GOT3 (cell line): ENCODE measurements around the gene PIM3.
"Not testable (repeated sequence)": the region's sequence is repeated elsewhere in the genome, so short reads cannot be mapped to it uniquely, and the experiment has no call there.

ENCODE experiments used
- DNase-seq: peaks from one replicate; lab custom pipeline; 2025; ENCODE audit warnings: mixed read lengths; lab: John Stamatoyannopoulos, UW

The PIM3 gene

DNA sequence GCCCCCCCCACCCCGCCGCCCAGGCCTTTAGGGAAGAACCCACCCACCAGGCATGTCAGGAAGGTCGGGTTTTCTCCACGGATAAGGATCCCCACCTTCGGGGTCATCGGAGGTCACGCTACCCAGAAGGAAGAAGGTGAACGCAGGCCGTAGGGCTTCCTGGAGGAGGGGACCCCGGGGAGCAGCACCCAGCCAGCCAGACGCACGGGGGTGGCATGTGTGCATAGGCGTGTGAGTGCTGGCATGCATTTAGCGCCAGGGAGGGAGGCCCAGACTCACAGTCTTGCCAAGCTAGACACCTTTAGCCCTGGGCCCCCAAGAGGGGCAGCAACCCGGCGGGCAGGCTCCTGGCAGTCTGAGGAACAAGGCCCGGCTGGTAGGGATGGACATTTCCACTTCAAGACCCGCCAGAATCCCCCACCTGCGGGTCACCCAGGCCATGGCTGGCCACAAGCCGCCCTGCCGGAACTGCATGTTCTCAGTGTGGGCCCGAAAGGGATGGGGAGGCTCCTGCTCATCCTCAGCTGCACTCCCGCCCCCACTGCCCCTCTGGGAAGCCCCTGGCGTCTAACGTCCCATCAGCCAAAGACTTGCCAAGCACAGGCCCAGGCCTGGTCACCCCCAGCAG, 16.7 kb upstream of the PIM3 start:
- no peak for DNase-seq

DNA sequence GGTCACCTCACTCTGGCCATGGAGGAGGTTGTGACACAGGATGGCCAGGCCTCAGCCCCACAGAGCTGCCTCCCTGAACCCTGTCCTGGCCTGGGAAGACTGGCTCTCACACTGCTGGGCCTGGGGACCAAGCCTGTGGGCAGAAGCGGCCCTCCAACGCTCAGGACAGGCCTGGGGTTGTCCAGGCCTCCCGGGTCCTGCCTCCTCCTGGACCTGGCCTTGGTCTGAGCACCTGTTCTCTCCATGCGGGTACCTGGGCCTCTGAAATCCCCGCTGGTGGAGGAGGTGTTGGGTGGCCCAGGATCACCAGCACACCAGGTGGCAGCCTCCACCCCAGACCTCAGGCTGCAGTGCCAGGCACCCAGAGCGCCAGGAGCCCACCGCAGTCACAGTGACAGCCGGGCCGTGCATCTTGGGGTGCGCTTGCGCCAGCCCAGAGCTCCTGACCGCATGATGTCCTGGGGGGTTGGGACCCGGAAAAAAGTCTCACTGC, 16.1 kb upstream of the PIM3 start:
- DNase-seq = no peak

DNA sequence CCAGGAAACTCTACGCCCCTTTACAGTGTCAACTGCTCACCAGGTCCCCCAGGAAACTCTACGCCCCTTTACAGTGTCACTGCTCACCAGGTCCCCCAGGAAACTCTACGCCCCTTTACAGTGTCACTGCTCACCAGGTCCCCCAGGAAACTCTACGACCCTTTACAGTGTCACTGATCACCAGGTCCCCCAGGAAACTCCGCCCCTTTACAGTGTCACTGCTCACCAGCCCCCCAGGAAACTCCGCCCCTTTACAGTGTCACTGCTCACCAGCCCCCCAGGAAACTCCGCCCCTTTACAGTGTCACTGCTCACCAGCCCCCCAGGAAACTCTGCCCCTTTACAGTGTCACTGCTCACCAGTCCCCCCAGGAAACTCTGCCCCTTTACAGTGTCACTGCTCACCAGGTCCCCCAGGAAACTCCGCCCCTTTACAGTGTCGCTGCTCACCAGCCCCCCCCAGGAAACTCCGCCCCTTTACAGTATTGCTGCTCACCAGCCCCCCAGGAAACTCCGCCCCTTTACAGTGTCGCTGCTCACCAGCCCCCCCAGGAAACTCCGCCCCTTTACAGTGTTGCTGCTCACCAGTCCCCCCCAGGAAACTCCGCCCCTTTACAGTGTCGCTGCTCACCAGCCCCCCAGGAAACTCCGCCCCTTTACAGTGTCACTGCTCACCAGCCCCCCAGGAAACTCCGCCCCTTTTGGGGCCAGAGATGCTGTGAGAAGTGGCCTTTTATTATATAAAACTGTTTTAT, 15.4 kb upstream of the PIM3 start:
- DNase-seq = not testable (repeated sequence)

DNA sequence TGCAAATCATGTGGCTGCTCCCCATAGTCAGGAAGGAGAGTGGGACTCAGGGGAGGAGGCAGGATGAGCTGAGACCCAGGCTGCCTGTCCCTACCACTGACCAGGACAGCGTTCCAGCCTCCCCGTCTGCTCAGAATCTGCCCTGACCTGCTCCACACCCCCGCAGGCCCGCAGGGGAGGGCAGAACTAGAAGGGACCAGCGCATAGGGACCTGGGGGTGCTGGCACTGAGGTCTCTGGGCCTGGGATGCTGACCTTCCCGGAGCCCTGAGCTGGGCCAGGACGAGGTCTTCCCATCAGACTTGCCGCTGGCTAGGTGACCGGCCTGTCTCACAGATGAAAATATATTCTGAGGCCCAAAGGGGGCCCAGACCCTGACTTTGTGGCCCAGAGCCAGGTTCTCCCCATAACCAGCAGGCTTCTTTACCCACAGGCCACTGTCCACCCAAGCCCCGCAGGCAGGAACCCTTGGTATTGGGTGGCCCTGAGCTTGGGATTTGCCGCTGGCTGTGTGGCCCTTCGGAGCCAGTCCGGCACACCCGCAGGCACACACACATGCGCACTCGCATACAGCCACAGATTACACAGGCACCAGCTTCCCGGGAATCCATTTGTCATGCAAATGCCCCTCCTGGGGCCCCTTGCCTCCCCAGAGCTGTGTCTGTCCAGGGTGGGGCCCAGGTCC, 13.8 kb upstream of the PIM3 start:
- no peak for DNase-seq

DNA sequence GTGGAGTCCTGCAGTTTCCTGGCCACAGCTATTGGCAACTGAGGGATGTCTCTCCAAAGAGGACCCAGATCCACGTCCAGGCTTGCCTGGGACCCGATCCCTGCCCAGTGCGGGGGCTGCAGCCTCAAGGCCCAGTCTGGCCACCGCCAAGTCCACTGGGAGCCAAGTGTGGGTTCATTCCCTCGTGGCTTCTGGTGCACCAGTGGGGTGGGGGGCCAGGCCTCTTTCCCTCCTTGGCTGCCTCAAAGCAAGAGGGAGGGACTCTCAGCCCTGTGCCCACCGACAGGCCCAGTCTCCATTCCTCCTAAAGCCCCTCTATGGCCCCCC, 13.3 kb upstream of the PIM3 start:
- no peak for DNase-seq

DNA sequence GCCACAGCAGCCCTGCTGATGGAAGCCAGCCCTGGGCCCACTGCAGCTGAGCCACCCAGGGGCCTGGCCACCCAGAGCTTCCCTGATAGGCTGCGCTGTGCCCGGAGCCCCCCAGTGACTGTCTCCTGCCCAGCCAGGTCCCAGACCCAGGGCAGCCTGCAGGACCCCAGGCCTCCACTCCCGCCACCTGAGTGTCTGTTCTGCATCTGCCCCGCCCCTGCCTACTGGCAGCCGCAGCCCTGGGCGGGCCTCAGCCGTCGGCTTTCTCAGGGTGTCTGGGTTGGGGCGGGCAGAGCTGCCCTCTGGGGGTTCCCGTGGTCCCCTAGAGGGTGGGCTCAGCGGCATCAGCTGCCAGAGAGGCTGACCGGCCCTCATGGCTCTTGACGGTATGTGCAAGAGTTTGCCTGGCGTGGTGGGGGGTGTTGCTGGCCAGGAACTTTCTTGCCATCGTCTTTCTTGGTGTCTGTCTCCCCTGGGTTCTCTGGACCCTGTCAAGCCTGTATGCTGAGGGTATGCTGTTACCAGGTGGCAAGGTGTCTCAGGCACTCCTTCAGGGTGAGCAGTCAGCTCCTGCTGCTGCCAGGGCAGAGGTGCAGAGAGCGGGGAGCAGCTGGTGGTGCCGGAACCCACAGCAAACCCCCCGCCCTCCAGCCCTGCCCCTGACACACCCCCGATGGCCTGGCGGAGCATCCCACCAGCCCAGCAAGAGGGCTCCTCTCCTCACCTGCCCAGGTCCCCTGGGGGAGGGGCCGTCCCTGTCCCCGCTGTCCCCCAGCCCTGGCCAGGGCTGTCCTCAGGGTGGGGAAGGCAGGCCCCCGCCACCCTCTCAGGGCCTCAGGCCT, 12.2 kb upstream of the PIM3 start:
- no peak for DNase-seq

DNA sequence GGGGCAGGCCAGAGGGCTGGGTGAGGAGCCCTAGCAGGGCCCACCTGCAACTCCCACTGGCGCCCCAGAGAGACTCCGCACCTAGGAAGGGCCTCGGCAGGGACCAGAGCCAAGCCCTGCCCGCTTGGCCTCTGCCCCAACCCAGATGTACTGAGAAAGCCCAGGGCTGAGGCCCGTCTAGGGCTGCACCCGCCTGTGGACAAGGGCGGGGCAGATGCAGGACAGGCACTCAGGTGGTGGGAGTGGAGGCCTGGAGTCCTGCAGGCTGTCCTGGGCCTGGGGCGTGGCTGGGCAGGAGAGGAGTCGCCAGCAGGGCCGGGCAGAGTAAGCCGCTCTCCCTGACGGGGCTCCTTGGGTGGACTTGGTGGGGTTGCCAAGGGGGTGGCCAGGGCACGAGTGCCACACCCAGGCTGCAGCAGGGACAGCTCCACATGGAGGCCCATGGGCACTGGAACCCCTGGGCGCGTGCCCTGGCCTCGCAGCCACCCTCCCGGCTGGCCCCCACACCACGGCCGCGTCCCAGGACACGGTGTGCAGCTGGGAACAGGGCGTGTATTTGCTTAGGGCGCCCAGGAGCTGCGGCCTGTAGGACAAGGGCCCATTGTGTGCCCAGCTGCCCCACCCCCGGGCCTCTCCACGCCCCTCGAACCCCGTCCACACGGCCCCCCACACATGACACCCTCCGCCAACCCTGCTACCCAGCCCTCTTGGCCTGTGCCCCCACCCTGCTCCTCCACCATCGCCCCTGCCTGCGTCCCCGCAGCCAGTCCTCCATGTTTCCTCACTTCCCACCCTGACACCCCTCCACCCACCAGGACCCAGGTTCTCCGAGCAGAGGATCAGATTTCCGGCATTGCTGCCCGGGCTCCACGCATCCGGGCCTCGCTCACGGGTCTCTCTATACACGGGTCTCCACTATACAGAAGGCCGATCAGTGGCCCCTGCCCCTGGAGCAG, 11.3 kb upstream of the PIM3 start:
- no peak for DNase-seq

DNA sequence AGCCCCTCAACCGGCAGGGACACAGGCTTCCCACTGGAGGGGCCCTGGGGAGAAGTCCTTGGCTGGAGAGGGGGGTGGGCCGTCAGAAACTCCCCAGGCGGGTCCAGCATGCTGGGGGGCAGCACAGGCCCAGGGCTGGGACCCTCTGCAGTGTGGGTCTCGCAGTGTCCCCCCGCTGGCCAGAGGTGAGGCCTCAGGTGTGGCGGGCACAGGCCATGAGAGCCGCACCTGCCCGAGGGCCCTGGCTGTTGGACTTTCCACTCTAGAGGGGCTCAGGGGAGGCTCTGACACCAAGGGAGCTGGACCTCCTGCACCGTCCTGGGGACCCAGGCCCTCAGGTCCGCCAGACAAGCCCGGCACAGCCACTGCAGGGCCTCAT, 10.7 kb upstream of the PIM3 start:
- no peak for DNase-seq

DNA sequence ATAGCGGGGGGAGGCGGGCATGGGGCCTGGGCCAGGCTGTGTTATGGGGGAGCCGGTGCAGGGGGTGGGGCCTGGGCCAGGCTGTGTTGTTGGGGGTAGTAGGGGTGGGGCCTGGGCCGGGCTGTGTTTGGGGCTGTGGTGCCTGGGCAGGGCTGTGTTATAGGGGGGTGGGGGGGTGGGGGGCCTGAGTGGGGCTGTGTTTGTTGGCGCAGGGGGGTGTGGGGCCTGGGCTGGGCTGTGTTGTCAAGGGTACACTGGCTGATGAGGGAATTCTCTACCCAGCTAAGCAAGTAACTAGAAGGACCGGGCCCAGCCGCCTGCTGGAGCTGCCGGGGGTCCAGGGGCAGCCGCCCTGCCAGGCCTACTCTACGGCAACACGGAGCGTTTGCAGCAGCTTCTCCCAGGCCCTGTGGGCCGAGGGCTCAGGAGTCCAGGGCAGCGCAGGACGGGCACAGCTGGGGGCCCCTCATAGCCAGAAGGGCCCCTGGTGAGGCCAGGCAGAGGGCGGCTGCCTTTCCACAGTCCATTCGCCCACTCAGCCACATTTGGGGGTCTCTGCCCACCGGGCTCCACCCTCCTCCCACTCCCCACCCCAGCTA, 10.1 kb upstream of the PIM3 start:
- no peak for DNase-seq

DNA sequence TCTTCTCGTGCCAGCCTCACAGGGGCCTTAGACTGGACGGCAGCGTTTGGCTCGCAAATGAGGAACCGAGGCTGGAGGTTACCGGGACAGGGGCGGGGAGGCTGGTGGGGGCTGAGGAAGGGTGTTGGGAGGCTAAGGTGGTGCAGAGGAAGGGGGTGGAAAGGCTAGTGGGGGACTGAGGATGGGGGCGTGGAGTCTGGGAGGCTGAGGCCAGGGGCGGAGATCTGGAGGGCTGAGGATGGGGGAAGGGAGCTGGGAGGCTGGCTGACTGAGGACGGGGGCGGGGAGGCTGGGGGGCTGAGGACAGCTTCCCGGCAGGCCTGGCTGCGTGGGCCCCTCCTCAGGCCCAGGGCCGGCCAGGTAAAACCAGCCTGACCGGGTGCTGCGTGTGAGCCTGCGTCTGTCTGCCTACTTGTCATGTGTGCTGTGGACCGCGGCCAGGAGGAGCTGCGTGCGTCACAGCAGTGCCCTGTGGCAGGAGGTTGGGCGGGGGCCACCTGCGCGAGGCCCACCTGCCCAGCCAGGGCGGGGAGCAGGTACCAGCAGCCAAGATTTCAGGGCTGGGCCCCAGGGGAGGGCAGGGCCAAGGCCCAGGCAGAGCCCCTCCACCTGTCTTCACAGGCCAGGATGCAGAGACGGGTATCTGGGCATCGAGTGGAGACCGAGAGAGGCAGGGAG, 9.4 kb upstream of the PIM3 start:
- DNase-seq = no peak

DNA sequence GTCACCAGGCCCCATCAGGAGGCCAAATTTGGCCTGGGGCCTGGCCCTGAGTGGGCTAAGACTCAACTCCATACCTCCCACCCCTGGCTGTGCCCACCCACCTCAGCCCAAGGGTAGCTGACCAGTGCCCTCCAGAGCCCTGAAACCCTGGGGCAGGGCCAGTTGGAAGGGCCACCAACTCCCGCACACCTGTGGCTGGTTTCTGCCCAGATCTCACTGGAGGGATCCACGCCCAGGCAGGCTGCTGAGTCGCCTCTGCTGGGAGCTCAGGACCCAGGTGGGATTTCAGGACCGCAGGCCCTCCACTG, 8.9 kb upstream of the PIM3 start:
- no peak for DNase-seq

DNA sequence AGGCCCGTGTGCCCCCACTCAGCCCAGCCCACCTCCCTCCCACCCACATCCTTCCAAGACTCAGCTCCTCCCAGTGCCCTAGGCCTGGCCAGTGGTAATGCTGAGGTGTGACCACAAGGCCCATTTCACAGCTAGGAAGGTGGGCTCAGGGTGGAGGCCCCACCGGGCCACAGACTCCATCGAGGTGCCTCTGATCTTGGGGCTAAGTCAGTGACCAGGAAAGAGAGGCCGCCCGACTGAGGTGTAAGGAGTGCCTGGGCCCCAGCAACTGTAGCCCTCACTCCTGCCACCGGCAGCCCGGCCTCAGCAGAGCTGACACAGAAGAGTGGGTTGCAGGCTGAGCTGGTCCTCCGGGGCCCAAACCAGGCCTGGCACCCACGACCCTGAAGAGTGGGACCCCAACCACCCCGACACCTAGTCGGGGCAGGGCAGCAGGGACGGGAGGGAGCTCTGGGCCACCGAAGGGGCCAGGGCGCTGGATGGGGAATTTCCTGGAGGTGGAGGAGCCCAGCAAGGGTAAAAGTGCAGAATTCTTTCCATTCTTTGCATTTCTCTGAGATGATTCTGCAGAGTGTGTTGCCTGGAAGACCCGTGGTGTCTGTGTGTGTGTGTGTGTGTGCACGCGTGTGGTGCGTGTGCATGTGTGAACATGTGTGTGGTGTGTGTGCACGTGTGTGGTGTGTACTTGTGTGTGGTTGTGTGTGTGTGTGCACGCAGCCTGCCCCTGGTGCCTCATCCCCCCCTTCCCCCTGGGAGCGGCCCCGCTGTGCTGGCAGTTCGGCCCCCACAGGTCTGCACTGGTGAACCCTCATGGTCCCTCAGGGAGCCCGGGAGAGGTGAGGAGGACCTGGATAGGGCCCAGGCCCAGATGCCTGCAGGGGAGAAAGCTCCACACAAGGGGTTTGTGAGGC, 8.3 kb upstream of the PIM3 start:
- no peak for DNase-seq

DNA sequence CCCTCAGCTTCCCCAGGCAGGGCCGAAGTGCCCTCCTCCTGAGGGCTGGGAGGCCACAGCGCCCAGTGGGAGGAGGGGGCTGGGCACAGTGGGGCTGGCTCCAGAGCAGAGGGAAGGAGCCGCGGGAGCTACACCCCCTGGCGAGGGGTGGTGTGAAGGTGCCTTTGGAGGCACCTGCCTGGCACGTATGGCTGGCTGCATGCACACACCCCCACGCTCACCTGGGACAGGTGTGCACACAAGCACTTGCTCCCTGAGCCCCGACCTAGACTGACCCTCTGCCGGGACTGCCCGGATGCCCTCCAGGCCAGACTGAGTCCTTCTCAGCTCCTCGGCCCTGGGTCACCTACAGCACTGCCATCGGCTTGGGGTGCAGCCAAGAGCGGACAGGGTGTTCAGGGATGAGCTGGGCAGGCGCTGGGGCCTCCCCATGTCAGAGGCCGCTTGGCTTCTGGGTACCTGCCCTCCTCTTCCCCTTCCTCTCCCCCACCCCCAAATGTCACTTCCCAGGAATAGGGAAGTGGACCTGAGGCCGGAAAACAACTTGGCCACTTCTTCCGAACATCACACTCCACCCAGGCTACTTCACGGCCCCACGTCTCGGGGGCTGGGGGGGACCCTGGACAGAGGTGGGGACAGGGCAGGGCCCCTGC, 7.4 kb upstream of the PIM3 start:
- DNase-seq = no peak

DNA sequence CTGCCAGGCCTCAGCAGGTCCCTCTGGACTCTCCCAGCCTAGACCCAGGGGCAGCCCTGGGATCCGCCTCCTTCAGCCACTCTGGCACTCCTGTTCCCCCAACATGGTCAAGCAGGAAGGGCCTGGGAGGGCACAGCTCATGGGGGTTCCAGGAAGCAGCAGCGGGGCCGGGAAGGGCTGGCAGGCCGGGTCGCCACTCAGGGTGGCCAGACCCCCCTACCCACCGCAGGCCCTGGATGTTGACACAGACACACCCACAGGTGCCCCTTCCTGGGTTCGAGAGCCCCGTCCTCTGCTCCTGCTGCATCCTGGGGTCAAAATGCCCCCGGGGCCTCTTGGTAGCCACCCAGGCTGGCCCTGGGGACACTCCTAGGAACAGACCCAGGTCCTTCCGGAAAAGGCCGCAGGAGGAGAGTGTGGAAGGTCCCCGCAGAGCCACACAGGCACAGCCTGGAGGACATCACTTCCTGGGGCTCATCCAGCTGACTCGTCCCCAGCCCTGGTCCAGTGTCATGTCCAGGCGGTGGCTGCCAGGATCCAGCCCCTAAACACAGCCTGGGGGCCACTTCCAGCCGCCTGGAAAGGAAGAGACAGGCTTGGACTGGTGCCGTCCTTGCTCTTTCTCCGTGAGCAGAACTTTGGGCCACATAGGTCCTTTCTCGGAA, 6.8 kb upstream of the PIM3 start:
- no peak for DNase-seq

DNA sequence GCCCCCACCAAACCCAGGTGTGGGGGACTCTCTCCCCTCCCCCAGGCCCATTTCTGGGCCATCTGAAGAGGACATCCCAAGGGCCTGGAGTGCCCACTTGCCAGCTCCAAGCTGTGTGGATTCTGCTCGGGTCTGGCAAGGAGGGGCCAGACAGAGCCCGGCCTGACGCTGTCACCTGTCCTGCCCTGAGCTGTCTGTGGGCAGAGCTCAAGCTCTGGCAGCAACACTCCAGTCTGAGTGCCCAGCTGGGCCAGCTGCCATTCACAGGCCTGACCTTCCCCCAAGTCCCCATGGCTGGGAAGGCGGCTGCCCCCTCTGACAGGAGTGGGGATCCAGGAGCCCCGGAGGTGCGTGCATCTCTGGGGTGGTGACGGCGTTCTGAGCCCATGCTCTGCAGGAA, 6.2 kb upstream of the PIM3 start:
- DNase-seq = no peak

DNA sequence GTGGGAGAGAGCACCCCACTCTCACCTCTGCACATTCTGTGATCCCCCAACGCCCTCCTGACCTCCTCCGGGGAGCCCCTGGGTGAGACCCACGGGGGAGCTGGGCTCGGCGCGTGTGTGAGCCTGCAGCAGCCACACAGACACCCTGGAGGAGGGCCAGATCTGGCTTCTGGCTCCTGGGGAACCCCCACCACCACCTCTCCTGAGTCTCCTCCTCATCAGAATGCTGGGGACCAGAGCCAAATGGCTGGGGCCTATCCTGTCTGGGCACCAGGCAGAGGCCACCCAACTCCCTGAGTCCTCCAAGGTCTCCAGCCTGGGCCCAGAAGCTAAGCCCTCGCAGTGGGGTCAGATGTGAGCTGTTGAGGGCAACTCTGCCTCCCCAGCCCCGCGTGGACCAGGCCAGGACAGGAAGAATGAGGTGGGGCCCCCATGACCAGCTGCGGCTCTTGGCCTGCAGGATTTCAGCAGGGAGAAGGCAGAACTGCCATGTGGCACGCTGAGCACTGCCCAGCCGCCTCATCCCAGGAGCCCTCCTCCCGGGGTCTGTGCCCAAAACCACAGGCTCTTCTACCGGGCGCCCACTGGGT, 5.5 kb upstream of the PIM3 start:
- no peak for DNase-seq

DNA sequence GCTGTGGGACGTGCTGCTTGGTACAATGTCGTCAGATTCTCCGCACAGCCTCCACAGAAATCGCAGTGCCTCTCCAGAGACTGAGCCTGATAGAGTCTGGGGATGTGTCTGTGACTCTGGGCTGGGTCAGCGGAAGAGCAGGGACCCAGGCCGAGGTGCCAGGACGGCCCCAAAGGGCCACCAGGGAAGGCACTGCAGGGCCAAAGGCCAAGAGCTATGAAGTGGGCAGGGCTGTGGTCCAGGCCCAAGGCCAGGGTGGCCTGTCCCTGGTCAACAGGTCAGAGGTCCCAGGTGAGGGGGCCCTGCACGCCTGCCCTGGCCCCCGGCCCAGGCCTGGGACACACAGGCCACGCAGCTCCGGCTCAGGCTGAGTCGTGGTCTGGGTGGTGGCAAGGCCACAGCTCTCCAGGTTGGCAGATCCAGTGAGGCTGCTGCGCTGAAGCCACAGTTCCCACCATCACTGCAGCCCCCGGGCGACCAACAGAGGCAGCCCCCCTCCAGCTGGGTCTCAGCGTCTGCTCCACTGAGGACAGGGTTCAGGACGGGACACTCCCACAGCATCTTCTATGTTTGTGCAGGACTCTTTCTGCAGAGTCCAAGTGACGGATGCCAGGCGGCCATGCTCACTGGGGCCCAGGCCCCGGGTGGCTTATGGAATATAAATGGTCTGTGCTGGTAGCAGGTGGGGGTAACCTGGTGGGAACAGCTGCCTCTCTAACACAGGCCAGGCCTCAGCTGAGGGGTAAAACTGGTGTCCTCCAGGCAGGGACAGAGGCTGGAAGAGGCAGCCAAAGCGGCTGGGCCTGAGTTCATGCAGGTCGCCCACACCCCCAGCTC, 4.8 kb upstream of the PIM3 start:
- DNase-seq = no peak
